Measurements from ENCODE around the gene DCDC2B. TPM values are rescaled to one million over a fixed set of nuclear protein-coding genes. Genes with fewer than 3 reads are reported as not detected.

DCDC2B gene
- total and polyA plus RNA-seq, 9 of the 15 experiments (the other 6 are each of a cell fraction or from before 2014, with no cell fraction given): not detected

GRCh38 chr1:32179193-32179442 is 29.8 kb upstream of the DCDC2B start (continued):
- TF ChIP-seq, protein P1, sequence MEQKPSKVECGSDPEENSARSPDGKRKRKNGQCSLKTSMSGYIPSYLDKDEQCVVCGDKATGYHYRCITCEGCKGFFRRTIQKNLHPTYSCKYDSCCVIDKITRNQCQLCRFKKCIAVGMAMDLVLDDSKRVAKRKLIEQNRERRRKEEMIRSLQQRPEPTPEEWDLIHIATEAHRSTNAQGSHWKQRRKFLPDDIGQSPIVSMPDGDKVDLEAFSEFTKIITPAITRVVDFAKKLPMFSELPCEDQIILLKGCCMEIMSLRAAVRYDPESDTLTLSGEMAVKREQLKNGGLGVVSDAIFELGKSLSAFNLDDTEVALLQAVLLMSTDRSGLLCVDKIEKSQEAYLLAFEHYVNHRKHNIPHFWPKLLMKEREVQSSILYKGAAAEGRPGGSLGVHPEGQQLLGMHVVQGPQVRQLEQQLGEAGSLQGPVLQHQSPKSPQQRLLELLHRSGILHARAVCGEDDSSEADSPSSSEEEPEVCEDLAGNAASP (IDR thresholded peaks at IDR 0.05): no peak
- TF ChIP-seq, protein P2, sequence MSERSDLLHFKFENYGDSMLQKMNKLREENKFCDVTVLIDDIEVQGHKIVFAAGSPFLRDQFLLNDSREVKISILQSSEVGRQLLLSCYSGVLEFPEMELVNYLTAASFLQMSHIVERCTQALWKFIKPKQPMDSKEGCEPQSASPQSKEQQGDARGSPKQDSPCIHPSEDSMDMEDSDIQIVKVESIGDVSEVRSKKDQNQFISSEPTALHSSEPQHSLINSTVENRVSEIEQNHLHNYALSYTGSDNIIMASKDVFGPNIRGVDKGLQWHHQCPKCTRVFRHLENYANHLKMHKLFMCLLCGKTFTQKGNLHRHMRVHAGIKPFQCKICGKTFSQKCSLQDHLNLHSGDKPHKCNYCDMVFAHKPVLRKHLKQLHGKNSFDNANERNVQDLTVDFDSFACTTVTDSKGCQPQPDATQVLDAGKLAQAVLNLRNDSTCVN (CRISPR knock-in tag; IDR thresholded peaks at IDR 0.05): no peak
- no peak for TF ChIP-seq MEIS2 (IDR thresholded peaks at IDR 0.05; ENCODE audit: partially characterized antibody)
- TF ChIP-seq, protein P3, sequence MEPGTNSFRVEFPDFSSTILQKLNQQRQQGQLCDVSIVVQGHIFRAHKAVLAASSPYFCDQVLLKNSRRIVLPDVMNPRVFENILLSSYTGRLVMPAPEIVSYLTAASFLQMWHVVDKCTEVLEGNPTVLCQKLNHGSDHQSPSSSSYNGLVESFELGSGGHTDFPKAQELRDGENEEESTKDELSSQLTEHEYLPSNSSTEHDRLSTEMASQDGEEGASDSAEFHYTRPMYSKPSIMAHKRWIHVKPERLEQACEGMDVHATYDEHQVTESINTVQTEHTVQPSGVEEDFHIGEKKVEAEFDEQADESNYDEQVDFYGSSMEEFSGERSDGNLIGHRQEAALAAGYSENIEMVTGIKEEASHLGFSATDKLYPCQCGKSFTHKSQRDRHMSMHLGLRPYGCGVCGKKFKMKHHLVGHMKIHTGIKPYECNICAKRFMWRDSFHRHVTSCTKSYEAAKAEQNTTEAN (CRISPR knock-in tag; IDR thresholded peaks at IDR 0.05): no peak
- no peak for TF ChIP-seq ZNF12 (CRISPR knock-in tag; IDR thresholded peaks at IDR 0.05)
- TF ChIP-seq PCBP2 (IDR thresholded peaks at IDR 0.05; ENCODE audit: low read depth, low read length, poor library complexity, severe bottlenecking): no peak
- no peak for TF ChIP-seq ZFPM2 (CRISPR knock-in tag; IDR thresholded peaks at IDR 0.05)
- no peak for TF ChIP-seq HDAC8 (tag; IDR thresholded peaks at IDR 0.05)
- TF ChIP-seq ZBED1 (IDR thresholded peaks at IDR 0.05): no peak
- no peak for TF ChIP-seq SNIP1 (IDR thresholded peaks at IDR 0.05; ENCODE audit: low read depth)
- no peak for TF ChIP-seq ZFX (CRISPR knock-in tag; IDR thresholded peaks at IDR 0.05)
- no peak for TF ChIP-seq TGIF2 (CRISPR knock-in tag; IDR thresholded peaks at IDR 0.05)
- TF ChIP-seq NFE2 (IDR thresholded peaks at IDR 0.05; ENCODE audit: low read depth): no peak
- TF ChIP-seq U2AF2 (optimal IDR thresholded peaks at IDR 0.05; ENCODE audit: low read depth, low read length): no peak
- TF ChIP-seq SP2 (IDR thresholded peaks at IDR 0.05; ENCODE audit: extremely low read depth, low read depth, low read length, poor library complexity, severe bottlenecking): no peak
- TF ChIP-seq MCM5 (IDR thresholded peaks at IDR 0.05; ENCODE audit: low read depth): no peak
- TF ChIP-seq RAD21 (CRISPR knock-in tag; conservative IDR thresholded peaks at IDR 0.05 in 1 of 2, IDR thresholded peaks at IDR 0.05 in 1 of 2): 0 out of 4 replicates have a peak, but pooled peaks of 1 of the 2 experiments have one; percentile 5
- TF ChIP-seq HNRNPL (IDR thresholded peaks at IDR 0.05; ENCODE audit: low read depth, low read length): no peak
- TF ChIP-seq BCOR (IDR thresholded peaks at IDR 0.05): no peak
- peak; percentile 81; the same call in 1 of the 2 replicates for TF ChIP-seq ZNF76 (CRISPR knock-in tag; IDR thresholded peaks at IDR 0.05; ENCODE audit: borderline replicate concordance)
- TF ChIP-seq RBFOX2 (IDR thresholded peaks at IDR 0.05; ENCODE audit: low read depth, low read length): no peak
- TF ChIP-seq HDAC2 (IDR thresholded peaks at IDR 0.05): no peak
- TF ChIP-seq IRF9 (tag; IDR thresholded peaks at IDR 0.05): no peak
- TF ChIP-seq KAT8 (IDR thresholded peaks at IDR 0.05; ENCODE audit: low read depth): no peak
- TF ChIP-seq FOSL1 (tag; conservative IDR thresholded peaks at IDR 0.05): no peak
- no peak for TF ChIP-seq SNAPC5 (CRISPR knock-in tag; IDR thresholded peaks at IDR 0.05)

Data from K562 (cell line).